ENCODE measurements around the gene LMF2. TPM values are rescaled to one million over a fixed set of nuclear protein-coding genes. Genes with fewer than 3 reads are reported as not detected.
"Not testable (repeated sequence)": the region's sequence is repeated elsewhere in the genome, so short reads cannot be mapped to it uniquely, and the experiment has no call there.

The LMF2 gene
- total RNA-seq, 1 donor from 2014 or later, result 65.8 TPM

DNA sequence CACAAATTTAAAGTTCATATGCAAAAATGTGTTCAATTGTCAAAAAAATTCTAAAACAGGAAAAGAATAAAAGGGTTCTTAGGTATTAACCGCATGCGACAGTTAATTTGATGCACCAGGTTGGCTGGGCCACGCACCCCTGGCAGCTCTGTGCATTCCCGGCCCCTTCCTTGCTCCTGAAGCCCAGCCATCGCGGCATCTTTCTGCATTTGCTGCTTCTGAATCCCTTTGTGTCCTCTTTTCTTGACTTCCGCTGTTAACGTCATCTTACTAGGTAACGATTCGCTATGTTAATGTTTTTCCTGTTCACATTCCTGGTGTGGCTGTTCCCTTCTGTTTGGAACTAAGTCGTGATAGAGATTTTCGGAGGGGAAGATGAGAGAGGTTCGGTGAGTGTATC lies 30.3 kb upstream of the LMF2 start:
- ATAC-seq, result no peak
- TF ChIP-seq, protein P1, sequence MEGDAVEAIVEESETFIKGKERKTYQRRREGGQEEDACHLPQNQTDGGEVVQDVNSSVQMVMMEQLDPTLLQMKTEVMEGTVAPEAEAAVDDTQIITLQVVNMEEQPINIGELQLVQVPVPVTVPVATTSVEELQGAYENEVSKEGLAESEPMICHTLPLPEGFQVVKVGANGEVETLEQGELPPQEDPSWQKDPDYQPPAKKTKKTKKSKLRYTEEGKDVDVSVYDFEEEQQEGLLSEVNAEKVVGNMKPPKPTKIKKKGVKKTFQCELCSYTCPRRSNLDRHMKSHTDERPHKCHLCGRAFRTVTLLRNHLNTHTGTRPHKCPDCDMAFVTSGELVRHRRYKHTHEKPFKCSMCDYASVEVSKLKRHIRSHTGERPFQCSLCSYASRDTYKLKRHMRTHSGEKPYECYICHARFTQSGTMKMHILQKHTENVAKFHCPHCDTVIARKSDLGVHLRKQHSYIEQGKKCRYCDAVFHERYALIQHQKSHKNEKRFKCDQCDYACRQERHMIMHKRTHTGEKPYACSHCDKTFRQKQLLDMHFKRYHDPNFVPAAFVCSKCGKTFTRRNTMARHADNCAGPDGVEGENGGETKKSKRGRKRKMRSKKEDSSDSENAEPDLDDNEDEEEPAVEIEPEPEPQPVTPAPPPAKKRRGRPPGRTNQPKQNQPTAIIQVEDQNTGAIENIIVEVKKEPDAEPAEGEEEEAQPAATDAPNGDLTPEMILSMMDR (IDR thresholded peaks at IDR 0.05), result no peak
- Histone ChIP-seq H3K4me3 (no peak overlapping the region), H3K4me1 (peaks cover 59% of the 10 kb centered on the region), H3K36me3 (no peaks in the 10 kb centered on the region), H3K9me3 (no peaks in the 10 kb centered on the region), H3K27ac (peak overlapping the region; percentile 97), H3K27me3 (no peaks in the 10 kb centered on the region)
- no peak for DNase-seq
- intact Hi-C loops (cut with DNase I), result no loop called here

DNA sequence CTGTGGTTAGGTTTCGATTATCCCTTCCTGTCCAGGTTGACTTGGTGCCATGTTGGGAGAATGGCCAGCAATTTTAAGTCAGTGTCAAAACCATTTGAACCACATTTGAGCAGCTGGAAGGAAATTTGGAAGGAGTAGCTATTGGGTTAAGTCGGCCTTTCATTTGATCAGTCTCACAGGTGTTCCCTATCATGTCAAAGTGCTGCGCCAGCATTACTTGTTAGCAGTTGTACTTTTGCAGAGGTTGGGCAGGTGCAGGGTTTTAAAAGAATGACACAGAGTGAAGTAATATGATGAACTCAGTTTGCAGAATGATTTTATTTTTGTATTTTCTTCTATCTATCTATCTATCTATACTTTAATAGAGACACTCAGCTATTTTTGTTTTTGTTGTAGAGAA lies 28.7 kb upstream of the LMF2 start:
- H3K4me1 ChIP-seq, result peaks cover 62% of the 10 kb centered on the region
- intact Hi-C loops (cut with DNase I), result no loop called here
- no peaks in the 10 kb centered on the region for H3K27me3 ChIP-seq

DNA sequence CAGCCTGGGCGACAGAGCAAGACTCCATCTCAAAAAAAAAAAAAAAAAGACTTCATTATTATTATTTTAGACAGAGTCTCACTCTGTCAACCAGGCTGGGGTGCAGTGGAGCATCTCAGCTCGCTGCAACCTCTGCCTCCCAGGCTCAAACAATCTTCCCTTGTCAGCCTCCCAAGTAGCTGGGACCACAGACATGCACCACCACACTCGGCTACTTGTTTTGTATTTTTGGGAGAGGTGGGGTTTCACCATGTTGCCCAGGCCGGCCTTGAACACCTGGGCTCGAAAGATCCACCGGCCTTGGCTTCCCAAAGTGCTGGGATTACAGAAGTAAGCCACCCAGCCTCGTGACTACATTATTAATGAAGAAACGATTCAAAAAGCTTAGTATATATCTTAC lies 27.6 kb upstream of the LMF2 start:
- no peaks in the 10 kb centered on the region for H3K9me3 ChIP-seq
- H3K4me1 ChIP-seq, result peaks cover 50% of the 10 kb centered on the region
- no peak overlapping the region for H3K4me3 ChIP-seq
- no peaks in the 10 kb centered on the region for H3K36me3 ChIP-seq
- intact Hi-C loops (cut with DNase I), result no loop called here
- ATAC-seq (no peak), DNase-seq (no peak)
- no peaks in the 10 kb centered on the region for H3K27me3 ChIP-seq
- TF ChIP-seq, protein P1 (IDR thresholded peaks at IDR 0.05), result no peak
- no peak overlapping the region for H3K27ac ChIP-seq

More for the DNA sequence above, 28.7 kb upstream of the LMF2 start:
- Histone ChIP-seq H3K27ac (no peak overlapping the region), H3K4me3 (no peak overlapping the region), H3K9me3 (no peaks in the 10 kb centered on the region), H3K36me3 (no peaks in the 10 kb centered on the region)
- DNase-seq (no peak), ATAC-seq (no peak)
- TF ChIP-seq, protein P1 (IDR thresholded peaks at IDR 0.05), result no peak

GRCh38 chr22:50533856-50534711 lies 26.6 kb upstream of the LMF2 start:
- H3K4me3 ChIP-seq; H3K27me3 ChIP-seq; H3K36me3 ChIP-seq; H3K9me3 ChIP-seq; intact Hi-C loops (cut with DNase I); ATAC-seq: not testable (repeated sequence)
- peak; percentile 87 for DNase-seq
- peak overlapping the region; percentile 99 for H3K27ac ChIP-seq
- H3K4me1 ChIP-seq, result peaks cover 46% of the 10 kb centered on the region

DNA sequence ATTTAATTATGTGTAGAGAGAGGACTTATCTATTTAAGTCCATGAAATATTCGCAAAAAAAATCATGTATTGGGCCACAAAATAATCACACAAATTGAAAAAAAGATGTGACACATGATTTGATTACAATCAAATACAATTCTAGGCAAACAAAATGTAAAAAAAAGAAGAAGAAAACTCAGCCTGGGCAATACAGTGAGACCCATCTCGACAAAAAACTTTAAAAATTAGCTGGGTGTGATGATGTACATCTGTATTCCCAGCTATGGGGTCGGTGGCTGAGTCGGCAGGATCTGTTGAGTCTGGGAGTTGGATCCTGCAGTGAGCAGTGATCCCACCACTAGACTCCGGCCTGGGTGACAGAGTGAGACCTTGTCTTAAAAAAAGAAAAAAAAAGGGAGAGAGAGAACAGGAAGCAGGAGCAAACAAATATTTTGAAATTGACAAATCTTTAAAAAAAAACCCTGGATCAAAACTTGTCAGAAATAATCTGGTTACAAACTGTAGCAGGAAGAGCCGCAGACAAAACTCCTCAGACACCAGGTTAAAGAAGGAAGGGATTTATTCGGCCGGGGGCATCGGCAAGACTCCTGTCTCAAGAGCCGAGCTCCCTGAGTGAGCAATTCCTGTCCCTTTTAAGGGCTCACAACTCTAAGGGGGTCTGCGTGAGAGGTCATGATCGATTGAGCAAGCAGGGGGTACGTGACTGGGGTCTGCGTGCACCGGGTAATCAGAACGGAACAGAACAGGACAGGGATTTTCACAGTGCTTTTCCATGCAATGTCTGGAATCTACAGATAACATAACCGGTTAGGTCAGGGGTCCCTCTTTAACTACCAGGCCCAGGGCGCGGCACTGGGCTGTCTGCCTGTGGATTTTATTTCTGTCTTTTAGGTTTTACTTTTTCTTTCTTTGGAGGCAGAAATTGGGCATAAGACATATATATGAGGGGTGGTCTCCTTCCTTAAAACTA lies 25.6 kb upstream of the LMF2 start:
- DNase-seq, result no peak
- H3K27ac ChIP-seq, result peak overlapping the region; percentile 99

More for the DNA sequence above, 25.6 kb upstream of the LMF2 start:
- H3K9me3 ChIP-seq, result no peaks in the 10 kb centered on the region
- TF ChIP-seq, protein P1 (IDR thresholded peaks at IDR 0.05), result no peak
- no peak for ATAC-seq
- peak overlapping the region; percentile 72 for H3K4me3 ChIP-seq
- H3K4me1 ChIP-seq, result peaks cover 49% of the 10 kb centered on the region
- intact Hi-C loops (cut with DNase I), result no loop called here
- no peaks in the 10 kb centered on the region for H3K36me3 ChIP-seq
- no peaks in the 10 kb centered on the region for H3K27me3 ChIP-seq
